ENCODE results near the gene NMUR2. TPM values are rescaled to one million over a fixed set of nuclear protein-coding genes. Genes with fewer than 3 reads are reported as not detected.

The NMUR2 gene
- total RNA-seq, 2 experiments from 2014 or later = not detected

DNA sequence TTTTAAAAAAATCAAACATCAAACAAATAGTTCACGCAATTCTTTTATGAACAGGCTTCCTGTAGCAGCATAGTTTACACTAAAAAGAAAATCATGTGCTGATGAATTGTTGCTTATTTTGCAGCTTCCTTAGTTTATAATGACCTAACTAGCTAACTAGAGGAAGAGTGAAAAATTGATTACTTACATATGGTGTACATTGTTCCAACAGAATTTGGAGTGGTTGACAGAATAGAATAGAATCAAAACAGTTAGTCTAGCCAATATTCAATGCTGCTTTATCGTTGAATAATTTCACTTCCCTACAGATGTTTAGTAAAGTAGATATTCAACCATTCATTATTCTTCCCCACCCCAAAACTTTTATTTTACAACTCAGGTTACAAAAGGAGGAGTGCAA, 4.2 kb downstream of the NMUR2 start:
- ChIA-PET POLR2A (no interaction called here), CTCF (no interaction called here)
- H3K27me3 ChIP-seq (ENCODE audit: control insufficient read depth in 1 of 2, insufficient read depth in 2 of 2, low read length in 2 of 2) = no peaks in the 10 kb centered on the region
- Mint-ChIP-seq H3K4me3 (no peak overlapping the region), H3K4me1 (ENCODE audit: low read depth) (no peaks in the 10 kb centered on the region), H3K27ac (no peak overlapping the region), H3K27me3 (peaks cover 11% of the 10 kb centered on the region), H3K9me3 (no peaks in the 10 kb centered on the region), H3K36me3 (ENCODE audit: low read depth) (no peaks in the 10 kb centered on the region)
- H3K36me3 ChIP-seq (ENCODE audit: insufficient read depth, low read length) = no peaks in the 10 kb centered on the region
- no peak for DNase-seq
- TF ChIP-seq, protein P1, sequence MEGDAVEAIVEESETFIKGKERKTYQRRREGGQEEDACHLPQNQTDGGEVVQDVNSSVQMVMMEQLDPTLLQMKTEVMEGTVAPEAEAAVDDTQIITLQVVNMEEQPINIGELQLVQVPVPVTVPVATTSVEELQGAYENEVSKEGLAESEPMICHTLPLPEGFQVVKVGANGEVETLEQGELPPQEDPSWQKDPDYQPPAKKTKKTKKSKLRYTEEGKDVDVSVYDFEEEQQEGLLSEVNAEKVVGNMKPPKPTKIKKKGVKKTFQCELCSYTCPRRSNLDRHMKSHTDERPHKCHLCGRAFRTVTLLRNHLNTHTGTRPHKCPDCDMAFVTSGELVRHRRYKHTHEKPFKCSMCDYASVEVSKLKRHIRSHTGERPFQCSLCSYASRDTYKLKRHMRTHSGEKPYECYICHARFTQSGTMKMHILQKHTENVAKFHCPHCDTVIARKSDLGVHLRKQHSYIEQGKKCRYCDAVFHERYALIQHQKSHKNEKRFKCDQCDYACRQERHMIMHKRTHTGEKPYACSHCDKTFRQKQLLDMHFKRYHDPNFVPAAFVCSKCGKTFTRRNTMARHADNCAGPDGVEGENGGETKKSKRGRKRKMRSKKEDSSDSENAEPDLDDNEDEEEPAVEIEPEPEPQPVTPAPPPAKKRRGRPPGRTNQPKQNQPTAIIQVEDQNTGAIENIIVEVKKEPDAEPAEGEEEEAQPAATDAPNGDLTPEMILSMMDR (IDR thresholded peaks at IDR 0.05) = no peak
- no peak overlapping the region for H3K27ac ChIP-seq (ENCODE audit: low read depth in 1 of 2, low read length in 2 of 2)
- ATAC-seq (ENCODE audit: poor library complexity) = no peak
- H3K9me3 ChIP-seq (ENCODE audit: control insufficient read depth in 1 of 2, insufficient read depth in 1 of 2, low read length in 2 of 2) = peaks cover 0 to 7% of the 10 kb centered on the region in 2 experiments
- intact Hi-C loops (cut with DNase I, micrococcal nuclease) = no loop called here
- no peaks in the 10 kb centered on the region for H3K4me1 ChIP-seq (ENCODE audit: insufficient read depth, low read length)
- H3K4me3 ChIP-seq (ENCODE audit: low read length) = no peak overlapping the region

- CTCF ChIA-PET = no interaction called here
- POLR2A ChIA-PET = no interaction called here
- Mint-ChIP-seq H3K9me3 (no peaks in the 10 kb centered on the region), H3K4me1 (ENCODE audit: low read depth) (no peaks in the 10 kb centered on the region), H3K27me3 (peaks cover 11% of the 10 kb centered on the region), H3K36me3 (ENCODE audit: low read depth) (no peaks in the 10 kb centered on the region), H3K27ac (no peak overlapping the region), H3K4me3 (no peak overlapping the region)
- intact Hi-C loops (cut with DNase I, micrococcal nuclease) = no loop called here
- Histone ChIP-seq H3K36me3 (ENCODE audit: insufficient read depth, low read length) (no peaks in the 10 kb centered on the region), H3K9me3 (ENCODE audit: control insufficient read depth in 1 of 2, insufficient read depth in 1 of 2, low read length in 2 of 2) (no peaks in the 10 kb centered on the region), H3K27ac (ENCODE audit: low read depth in 1 of 2, low read length in 2 of 2) (no peak overlapping the region), H3K4me3 (ENCODE audit: low read length) (no peak overlapping the region), H3K4me1 (ENCODE audit: insufficient read depth, low read length) (no peaks in the 10 kb centered on the region), H3K27me3 (ENCODE audit: control insufficient read depth in 1 of 2, insufficient read depth in 2 of 2, low read length in 2 of 2) (no peaks in the 10 kb centered on the region)
- DNase-seq (peak in 1 of 14 experiments; percentile 1), ATAC-seq (ENCODE audit: poor library complexity) (no peak)
- TF ChIP-seq, protein P1 (IDR thresholded peaks at IDR 0.05) = no peak
Observed at GRCh38 chr5:152397581-152397980, 7.5 kb downstream of the NMUR2 start.

GRCh38 chr5:152393441-152393840, 11.6 kb downstream of the NMUR2 start:
- Mint-ChIP-seq H3K27me3 (no peaks in the 10 kb centered on the region), H3K9me3 (peaks cover 6% of the 10 kb centered on the region), H3K27ac (no peak overlapping the region), H3K4me1 (ENCODE audit: low read depth) (no peaks in the 10 kb centered on the region), H3K36me3 (ENCODE audit: low read depth) (no peaks in the 10 kb centered on the region), H3K4me3 (no peak overlapping the region)
- TF ChIP-seq, protein P1 (IDR thresholded peaks at IDR 0.05) = no peak
- H3K4me1 ChIP-seq (ENCODE audit: insufficient read depth, low read length) = no peaks in the 10 kb centered on the region
- CTCF ChIA-PET = no interaction called here
- no peak overlapping the region for H3K4me3 ChIP-seq (ENCODE audit: low read length)
- intact Hi-C loops (cut with DNase I, micrococcal nuclease) = no loop called here
- no peaks in the 10 kb centered on the region for H3K9me3 ChIP-seq (ENCODE audit: control insufficient read depth in 1 of 2, insufficient read depth in 1 of 2, low read length in 2 of 2)
- H3K36me3 ChIP-seq (ENCODE audit: insufficient read depth, low read length) = no peaks in the 10 kb centered on the region
- no peak for DNase-seq
- POLR2A ChIA-PET = no interaction called here
- no peak for ATAC-seq (ENCODE audit: poor library complexity)
- no peaks in the 10 kb centered on the region for H3K27me3 ChIP-seq (ENCODE audit: control insufficient read depth in 1 of 2, insufficient read depth in 2 of 2, low read length in 2 of 2)
- H3K27ac ChIP-seq (ENCODE audit: low read depth in 1 of 2, low read length in 2 of 2) = no peak overlapping the region
